Measurements from ENCODE around the gene TBXAS1. TPM values are rescaled to one million over a fixed set of nuclear protein-coding genes. Genes with fewer than 3 reads are reported as not detected.

Gene TBXAS1
- total and polyA plus RNA-seq, 11 donors, result 2.0 to 32.0 (median 4.7) TPM

DNA sequence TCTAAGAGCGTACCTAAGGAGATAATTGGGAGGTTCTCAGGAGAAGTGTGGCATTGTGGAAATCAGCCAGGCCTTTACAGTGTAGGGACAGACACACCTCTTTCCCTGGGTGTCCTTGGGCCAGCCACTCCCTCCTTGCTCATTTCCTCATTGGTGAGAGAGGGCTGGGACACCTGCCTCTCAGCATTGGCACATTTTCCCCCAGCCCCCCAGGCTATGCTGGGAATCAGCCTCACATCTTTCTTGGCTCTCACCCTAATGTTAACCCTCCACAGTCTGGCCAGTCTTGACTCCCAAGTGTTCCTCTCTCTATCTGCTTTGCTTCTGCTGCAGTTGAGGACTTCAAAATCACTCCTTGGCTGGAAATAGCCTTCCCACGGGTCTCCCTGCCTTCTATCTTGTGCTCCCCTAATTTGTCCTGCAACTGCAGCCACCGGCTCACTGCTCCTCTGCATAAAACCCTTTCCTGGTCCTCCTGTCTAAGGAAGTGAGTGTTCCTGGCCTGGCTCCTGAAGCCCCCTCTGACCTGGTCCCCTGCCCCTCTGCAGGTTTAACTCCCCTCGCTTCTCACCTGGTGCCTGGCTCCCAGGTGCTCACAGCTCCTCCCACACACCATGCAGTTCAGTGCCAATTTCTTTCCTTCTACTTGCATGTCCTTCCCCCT is 15.8 kb downstream of the TBXAS1 start:
- Histone ChIP-seq H3K36me3 (no peaks in the 10 kb centered on the region), H3K4me1 (peaks cover 0 to 15% (median 0%) of the 10 kb centered on the region in 12 donors), H3K4me3 (no peak overlapping the region), H3K9me3 (peaks cover 0 to 6% (median 0%) of the 10 kb centered on the region in 12 donors), H3K27me3 (no peaks in the 10 kb centered on the region), H3K27ac (no peak overlapping the region)
- intact Hi-C loops (cut with DNase I), result no loop called here
- ATAC-seq, result no peak
- no peak for DNase-seq
- WGBS, 4 donors, result 69 to 75% (median 74%) methylated on average over 4 of the region's 4 CpGs
- TF ChIP-seq CTCF (IDR thresholded peaks at IDR 0.05) (no peak), POLR2A (IDR thresholded peaks at IDR 0.05) (no peak)

DNA sequence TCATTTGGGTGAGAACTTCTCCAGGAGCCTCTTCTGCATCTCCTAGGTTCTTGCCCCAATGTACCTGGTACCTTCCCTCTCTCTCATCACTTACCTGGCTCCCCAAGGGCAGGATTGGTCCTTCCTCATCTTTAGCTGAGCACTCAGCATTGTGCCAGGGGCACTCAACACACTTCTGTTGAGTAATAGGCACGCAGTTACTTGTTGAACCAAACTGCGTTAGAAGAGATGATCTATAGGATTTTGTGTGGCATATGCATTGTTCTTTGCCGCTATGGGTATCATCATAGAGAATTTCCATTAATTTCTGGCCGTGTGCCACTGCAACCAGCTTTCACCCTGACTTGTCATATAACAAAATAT is 16.4 kb downstream of the TBXAS1 start:
- H3K9me3 ChIP-seq, result peaks cover 0 to 6% (median 0%) of the 10 kb centered on the region in 12 donors
- WGBS, 4 donors, result 83 to 87% (median 84%) methylated on average over 4 of the region's 4 CpGs
- peaks cover 0 to 15% (median 0%) of the 10 kb centered on the region in 12 donors for H3K4me1 ChIP-seq
- no peaks in the 10 kb centered on the region for H3K27me3 ChIP-seq
- TF ChIP-seq POLR2A (IDR thresholded peaks at IDR 0.05) (no peak), CTCF (IDR thresholded peaks at IDR 0.05) (no peak)
- no peak overlapping the region for H3K27ac ChIP-seq
- intact Hi-C loops (cut with DNase I), result no loop called here
- no peak for ATAC-seq
- H3K4me3 ChIP-seq, result no peak overlapping the region
- no peak for DNase-seq
- H3K36me3 ChIP-seq, result no peaks in the 10 kb centered on the region

DNA sequence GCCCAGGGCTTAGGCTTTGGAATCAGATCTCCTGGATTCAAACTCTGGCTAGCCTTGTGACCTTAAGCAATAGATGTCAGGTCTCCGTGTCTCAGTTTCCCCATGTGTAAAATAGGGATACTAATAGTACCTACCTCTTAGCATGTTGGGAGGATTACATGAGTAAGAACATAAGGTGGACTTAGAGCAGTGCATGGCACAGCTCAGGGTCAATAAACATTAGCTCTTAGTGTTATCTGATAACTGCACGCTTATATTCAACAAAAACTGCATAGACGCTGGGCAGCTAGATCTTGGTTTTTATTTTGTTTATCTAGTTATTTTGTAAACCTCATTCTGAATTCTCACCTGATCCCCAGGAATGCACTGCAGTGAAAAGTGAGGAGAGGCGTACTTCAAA is 17.2 kb downstream of the TBXAS1 start:
- Histone ChIP-seq H3K36me3 (no peaks in the 10 kb centered on the region), H3K27me3 (no peaks in the 10 kb centered on the region), H3K9me3 (peaks cover 0 to 6% (median 0%) of the 10 kb centered on the region in 12 donors), H3K27ac (no peak overlapping the region), H3K4me3 (no peak overlapping the region), H3K4me1 (peaks cover 0 to 15% (median 0%) of the 10 kb centered on the region in 12 donors)
- ATAC-seq (no peak), DNase-seq (no peak)
- intact Hi-C loops (cut with DNase I), result no loop called here
- TF ChIP-seq POLR2A (IDR thresholded peaks at IDR 0.05), result no peak
- WGBS, 4 donors, result 91 to 94% (median 93%) methylated on average over 4 of the region's 4 CpGs

DNA sequence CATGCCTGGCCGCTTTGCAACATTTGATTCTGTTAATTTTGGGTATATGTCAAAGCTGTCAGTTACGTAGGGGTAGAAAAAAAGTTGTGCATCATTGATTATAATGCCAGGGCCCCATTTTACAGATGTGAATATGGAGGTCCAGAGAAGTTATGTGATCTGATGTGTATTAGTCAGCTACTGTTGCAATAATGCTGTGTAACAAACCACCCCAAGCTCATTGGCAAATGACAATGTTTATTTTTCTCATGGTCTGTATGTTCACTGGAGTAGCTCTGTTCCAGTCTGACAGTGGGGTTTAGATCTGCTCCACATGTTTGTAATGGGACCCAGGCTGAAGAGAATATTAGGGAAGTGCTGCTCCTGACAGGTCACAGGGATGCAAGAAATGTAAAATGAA is 19.2 kb downstream of the TBXAS1 start:
- H3K9me3 ChIP-seq, result peaks cover 0 to 6% (median 0%) of the 10 kb centered on the region in 12 donors
- DNase-seq (no peak), ATAC-seq (no peak)
- no peaks in the 10 kb centered on the region for H3K36me3 ChIP-seq
- peaks cover 0 to 16% (median 0%) of the 10 kb centered on the region in 12 donors for H3K4me1 ChIP-seq
- no peaks in the 10 kb centered on the region for H3K27me3 ChIP-seq
- intact Hi-C loops (cut with DNase I), result no loop called here
- H3K4me3 ChIP-seq, result no peak overlapping the region
- WGBS, 4 donors, result 98 to 100% (median 98%) methylated on average over 2 of the region's 2 CpGs
- H3K27ac ChIP-seq, result no peak overlapping the region
- TF ChIP-seq CTCF (IDR thresholded peaks at IDR 0.05), result no peak
- TF ChIP-seq POLR2A (IDR thresholded peaks at IDR 0.05), result no peak

- peaks cover 0 to 42% (median 0%) of the 10 kb centered on the region in 12 donors for H3K4me1 ChIP-seq
- WGBS, 4 donors, result 62 to 95% (median 91%) methylated on average over 3 of the region's 3 CpGs
- H3K36me3 ChIP-seq, result no peaks in the 10 kb centered on the region
- H3K4me3 ChIP-seq, result no peak overlapping the region
- ATAC-seq (no peak), DNase-seq (no peak)
- no peaks in the 10 kb centered on the region for H3K27me3 ChIP-seq
- H3K9me3 ChIP-seq, result peaks cover 0 to 6% (median 0%) of the 10 kb centered on the region in 12 donors
- intact Hi-C loops (cut with DNase I), result no loop called here
- no peak for TF ChIP-seq POLR2A (IDR thresholded peaks at IDR 0.05)
- no peak for TF ChIP-seq CTCF (IDR thresholded peaks at IDR 0.05)
- no peak overlapping the region for H3K27ac ChIP-seq
Observed at GRCh38 chr7:139850906-139851305, 21.8 kb downstream of the TBXAS1 start.

Data from heart left ventricle (tissue), 16 donors.